SK-N-SH treated with all-trans-retinoic acid at 6 μM for 48 hours (cell line): ENCODE data around the gene KIRREL3.

ENCODE experiments used
- ATAC-seq: fragments of 200-7000 bp; cut with Tn5 transposase; 3 replicates; pipeline ENCODE4 v1.9.1; 2020; ENCODE audit warnings: mild to moderate bottlenecking, moderate library complexity
- ARNTL ChIP-seq: fragments of 450-650 bp; formaldehyde crosslinking; IDR thresholded peaks from 2 replicates; pipeline ENCODE4 v1.5.0; 2020; ENCODE audit warnings: low read depth, mild to moderate bottlenecking, moderate library complexity, borderline replicate concordance
- BACH2 ChIP-seq: fragments of 250-450 bp; sonication (Bioruptor Pico); IDR thresholded peaks from 2 replicates; pipeline ENCODE4 v1.9.0; 2021; ENCODE audit warnings: mild to moderate bottlenecking, borderline replicate concordance
- CSDC2 ChIP-seq: fragments of 250-450 bp; sonication (Bioruptor Pico); IDR thresholded peaks from 2 replicates; pipeline ENCODE4 v1.5.0; 2020; ENCODE audit warnings: mild to moderate bottlenecking, moderate library complexity
- ESRRG ChIP-seq: fragments of 250-450 bp; sonication (Bioruptor Pico); IDR thresholded peaks from 2 replicates; pipeline ENCODE4 v1.6.1; 2021; ENCODE audit warnings: mild to moderate bottlenecking
- GLIS3 ChIP-seq: fragments of 250-450 bp; sonication (Bioruptor Pico); IDR thresholded peaks from 2 replicates; pipeline ENCODE4 v1.5.0; 2020; ENCODE audit warnings: mild to moderate bottlenecking, moderate library complexity
- OSR1 ChIP-seq: fragments of 250-450 bp; sonication (Bioruptor Pico); IDR thresholded peaks from 2 replicates; pipeline ENCODE4 v1.8.0; 2022; ENCODE audit warnings: moderate library complexity, mild to moderate bottlenecking, inconsistent platforms
- PPARA ChIP-seq: fragments of 250-450 bp; sonication (Bioruptor Pico); IDR thresholded peaks from 2 replicates; pipeline ENCODE4 v1.5.0; 2020; ENCODE audit warnings: mild to moderate bottlenecking, borderline replicate concordance
- SNAI2 ChIP-seq: fragments of 250-450 bp; sonication (Bioruptor Pico); IDR thresholded peaks from 2 replicates; pipeline ENCODE4 v1.5.0; 2020; ENCODE audit warnings: mild to moderate bottlenecking, moderate library complexity
- TCF4 ChIP-seq: fragments of 250-450 bp; sonication (Bioruptor Pico); IDR thresholded peaks from 2 replicates; pipeline ENCODE4 v1.8.0; 2021; ENCODE audit warnings: mild to moderate bottlenecking, moderate library complexity, borderline replicate concordance
- TOX ChIP-seq: fragments of 250-450 bp; sonication (Bioruptor Pico); IDR thresholded peaks from 2 replicates; pipeline ENCODE4 v1.8.0; 2021; ENCODE audit warnings: mild to moderate bottlenecking, moderate library complexity, borderline replicate concordance
- ZC3H10 ChIP-seq: fragments of 250-450 bp; sonication (Bioruptor Pico); IDR thresholded peaks from 2 replicates; pipeline ENCODE4 v1.5.1; 2021; ENCODE audit warnings: mild to moderate bottlenecking, moderate library complexity
- ZFP3 ChIP-seq: fragments of 250-450 bp; sonication (Bioruptor Pico); IDR thresholded peaks from 2 replicates; pipeline ENCODE4 v1.5.0; 2020; ENCODE audit warnings: mild to moderate bottlenecking, moderate library complexity
- ZFP30 ChIP-seq: fragments of 450-650 bp; formaldehyde crosslinking; IDR thresholded peaks from 2 replicates; pipeline ENCODE4 v1.5.0; 2022; ENCODE audit warnings: mild to moderate bottlenecking, moderate library complexity
- ZNF565 ChIP-seq: fragments of 450-650 bp; formaldehyde crosslinking; conservative IDR thresholded peaks from 2 replicates; pipeline ENCODE4 v1.5.0; 2020; ENCODE audit warnings: low read depth, mild to moderate bottlenecking, moderate library complexity
- ZNF70 ChIP-seq: fragments of 450-650 bp; formaldehyde crosslinking; IDR thresholded peaks from 2 replicates; pipeline ENCODE4 v1.5.0; 2020; ENCODE audit warnings: mild to moderate bottlenecking, moderate library complexity
- ZNF8 ChIP-seq: fragments of 450-650 bp; formaldehyde crosslinking; IDR thresholded peaks from 2 replicates; pipeline ENCODE4 v1.5.0; 2020; ENCODE audit warnings: mild to moderate bottlenecking, moderate library complexity
- TF ChIP-seq, protein P1 (sequence below): fragments of 250-450 bp; sonication (Bioruptor Pico); IDR thresholded peaks from 2 replicates; pipeline ENCODE4 v1.5.1; 2020; ENCODE audit warnings: low read depth, mild to moderate bottlenecking, moderate library complexity
- TF ChIP-seq, protein P2 (sequence below): fragments of 250-450 bp; sonication (Bioruptor Pico); IDR thresholded peaks from 2 replicates; pipeline ENCODE4 v1.5.1; 2021; ENCODE audit warnings: mild to moderate bottlenecking, moderate library complexity
- TF ChIP-seq, protein P3 (sequence below): fragments of 250-450 bp; sonication (Bioruptor Pico); IDR thresholded peaks from 2 replicates; pipeline ENCODE4 v1.5.0; 2020; ENCODE audit warnings: mild to moderate bottlenecking, moderate library complexity
- TF ChIP-seq, protein P4 (sequence below): fragments of 250-450 bp; sonication (Bioruptor Pico); IDR thresholded peaks from 2 replicates; pipeline ENCODE4 v1.8.0; 2021; ENCODE audit warnings: low read depth, mild to moderate bottlenecking, moderate library complexity, borderline replicate concordance

The KIRREL3 gene

DNA sequence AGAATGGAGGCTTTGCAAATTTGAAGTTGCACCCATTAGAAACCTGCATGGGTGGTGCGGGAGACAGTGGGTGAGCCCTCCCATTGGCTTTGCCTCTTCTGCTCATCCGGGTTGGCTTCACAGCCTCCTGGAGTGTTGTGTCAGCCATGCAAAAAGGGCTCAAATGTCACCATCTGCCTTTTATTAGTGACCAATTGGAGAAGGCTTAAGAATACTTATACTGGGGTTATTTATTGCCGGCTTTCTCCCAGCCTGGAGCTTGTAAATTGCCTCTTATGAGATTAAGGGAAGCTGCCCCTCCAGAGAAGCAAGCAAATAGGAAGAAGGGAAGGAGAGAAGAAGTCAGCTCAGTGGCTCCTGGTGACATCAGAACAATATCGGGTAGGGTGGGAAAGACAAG is 462.5 kb downstream of the KIRREL3 start:
- TF ChIP-seq TOX (CRISPR knock-in tag) (no peak), PPARA (no peak), ZNF565 (CRISPR knock-in tag) (no peak), OSR1 (no peak), ZNF70 (no peak), ARNTL (no peak), ZC3H10 (no peak), ZNF8 (CRISPR knock-in tag) (no peak), BACH2 (CRISPR knock-in tag) (no peak), ESRRG (CRISPR knock-in tag) (no peak), CSDC2 (CRISPR knock-in tag) (no peak), ZFP30 (CRISPR knock-in tag) (no peak), ZFP3 (CRISPR knock-in tag) (no peak)
- TF ChIP-seq, protein P1, sequence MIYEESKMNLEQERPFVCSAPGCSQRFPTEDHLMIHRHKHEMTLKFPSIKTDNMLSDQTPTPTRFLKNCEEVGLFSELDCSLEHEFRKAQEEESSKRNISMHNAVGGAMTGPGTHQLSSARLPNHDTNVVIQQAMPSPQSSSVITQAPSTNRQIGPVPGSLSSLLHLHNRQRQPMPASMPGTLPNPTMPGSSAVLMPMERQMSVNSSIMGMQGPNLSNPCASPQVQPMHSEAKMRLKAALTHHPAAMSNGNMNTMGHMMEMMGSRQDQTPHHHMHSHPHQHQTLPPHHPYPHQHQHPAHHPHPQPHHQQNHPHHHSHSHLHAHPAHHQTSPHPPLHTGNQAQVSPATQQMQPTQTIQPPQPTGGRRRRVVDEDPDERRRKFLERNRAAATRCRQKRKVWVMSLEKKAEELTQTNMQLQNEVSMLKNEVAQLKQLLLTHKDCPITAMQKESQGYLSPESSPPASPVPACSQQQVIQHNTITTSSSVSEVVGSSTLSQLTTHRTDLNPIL (CRISPR knock-in tag), result no peak

DNA sequence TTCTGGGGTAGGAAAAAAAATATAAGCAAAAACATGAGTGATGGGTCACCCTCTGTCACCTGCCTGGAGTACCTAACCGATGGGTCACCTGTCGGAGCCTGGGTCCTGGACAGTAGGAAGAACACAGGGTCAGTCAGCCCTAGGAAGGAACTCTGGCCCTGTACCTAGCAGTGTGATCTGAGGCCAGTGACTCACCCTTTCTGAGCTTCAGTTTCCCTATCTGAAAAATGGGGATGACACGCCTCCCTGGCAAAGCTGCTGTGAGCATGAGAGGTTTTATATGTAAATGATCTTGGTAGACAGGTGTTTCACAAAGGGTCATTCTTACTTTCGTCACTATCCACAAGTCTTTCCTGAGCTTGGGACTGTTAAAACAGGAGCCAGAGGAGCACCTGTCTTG is 463.1 kb downstream of the KIRREL3 start:
- TF ChIP-seq, protein P2, sequence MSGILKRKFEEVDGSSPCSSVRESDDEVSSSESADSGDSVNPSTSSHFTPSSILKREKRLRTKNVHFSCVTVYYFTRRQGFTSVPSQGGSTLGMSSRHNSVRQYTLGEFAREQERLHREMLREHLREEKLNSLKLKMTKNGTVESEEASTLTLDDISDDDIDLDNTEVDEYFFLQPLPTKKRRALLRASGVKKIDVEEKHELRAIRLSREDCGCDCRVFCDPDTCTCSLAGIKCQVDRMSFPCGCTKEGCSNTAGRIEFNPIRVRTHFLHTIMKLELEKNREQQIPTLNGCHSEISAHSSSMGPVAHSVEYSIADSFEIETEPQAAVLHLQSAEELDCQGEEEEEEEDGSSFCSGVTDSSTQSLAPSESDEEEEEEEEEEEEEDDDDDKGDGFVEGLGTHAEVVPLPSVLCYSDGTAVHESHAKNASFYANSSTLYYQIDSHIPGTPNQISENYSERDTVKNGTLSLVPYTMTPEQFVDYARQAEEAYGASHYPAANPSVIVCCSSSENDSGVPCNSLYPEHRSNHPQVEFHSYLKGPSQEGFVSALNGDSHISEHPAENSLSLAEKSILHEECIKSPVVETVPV, result no peak
- TF ChIP-seq ZFP30 (CRISPR knock-in tag) (no peak), ESRRG (CRISPR knock-in tag) (no peak), SNAI2 (no peak)
- TF ChIP-seq, protein P3, sequence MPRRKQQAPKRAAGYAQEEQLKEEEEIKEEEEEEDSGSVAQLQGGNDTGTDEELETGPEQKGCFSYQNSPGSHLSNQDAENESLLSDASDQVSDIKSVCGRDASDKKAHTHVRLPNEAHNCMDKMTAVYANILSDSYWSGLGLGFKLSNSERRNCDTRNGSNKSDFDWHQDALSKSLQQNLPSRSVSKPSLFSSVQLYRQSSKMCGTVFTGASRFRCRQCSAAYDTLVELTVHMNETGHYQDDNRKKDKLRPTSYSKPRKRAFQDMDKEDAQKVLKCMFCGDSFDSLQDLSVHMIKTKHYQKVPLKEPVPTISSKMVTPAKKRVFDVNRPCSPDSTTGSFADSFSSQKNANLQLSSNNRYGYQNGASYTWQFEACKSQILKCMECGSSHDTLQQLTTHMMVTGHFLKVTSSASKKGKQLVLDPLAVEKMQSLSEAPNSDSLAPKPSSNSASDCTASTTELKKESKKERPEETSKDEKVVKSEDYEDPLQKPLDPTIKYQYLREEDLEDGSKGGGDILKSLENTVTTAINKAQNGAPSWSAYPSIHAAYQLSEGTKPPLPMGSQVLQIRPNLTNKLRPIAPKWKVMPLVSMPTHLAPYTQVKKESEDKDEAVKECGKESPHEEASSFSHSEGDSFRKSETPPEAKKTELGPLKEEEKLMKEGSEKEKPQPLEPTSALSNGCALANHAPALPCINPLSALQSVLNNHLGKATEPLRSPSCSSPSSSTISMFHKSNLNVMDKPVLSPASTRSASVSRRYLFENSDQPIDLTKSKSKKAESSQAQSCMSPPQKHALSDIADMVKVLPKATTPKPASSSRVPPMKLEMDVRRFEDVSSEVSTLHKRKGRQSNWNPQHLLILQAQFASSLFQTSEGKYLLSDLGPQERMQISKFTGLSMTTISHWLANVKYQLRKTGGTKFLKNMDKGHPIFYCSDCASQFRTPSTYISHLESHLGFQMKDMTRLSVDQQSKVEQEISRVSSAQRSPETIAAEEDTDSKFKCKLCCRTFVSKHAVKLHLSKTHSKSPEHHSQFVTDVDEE (CRISPR knock-in tag), result no peak
- TF ChIP-seq, protein P4, sequence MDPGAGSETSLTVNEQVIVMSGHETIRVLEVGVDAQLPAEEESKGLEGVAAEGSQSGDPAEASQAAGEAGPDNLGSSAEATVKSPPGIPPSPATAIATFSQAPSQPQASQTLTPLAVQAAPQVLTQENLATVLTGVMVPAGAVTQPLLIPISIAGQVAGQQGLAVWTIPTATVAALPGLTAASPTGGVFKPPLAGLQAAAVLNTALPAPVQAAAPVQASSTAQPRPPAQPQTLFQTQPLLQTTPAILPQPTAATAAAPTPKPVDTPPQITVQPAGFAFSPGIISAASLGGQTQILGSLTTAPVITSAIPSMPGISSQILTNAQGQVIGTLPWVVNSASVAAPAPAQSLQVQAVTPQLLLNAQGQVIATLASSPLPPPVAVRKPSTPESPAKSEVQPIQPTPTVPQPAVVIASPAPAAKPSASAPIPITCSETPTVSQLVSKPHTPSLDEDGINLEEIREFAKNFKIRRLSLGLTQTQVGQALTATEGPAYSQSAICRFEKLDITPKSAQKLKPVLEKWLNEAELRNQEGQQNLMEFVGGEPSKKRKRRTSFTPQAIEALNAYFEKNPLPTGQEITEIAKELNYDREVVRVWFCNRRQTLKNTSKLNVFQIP (CRISPR knock-in tag), result no peak
- no peak for ATAC-seq

More for the DNA sequence above, 462.5 kb downstream of the KIRREL3 start:
- ATAC-seq, result no peak

DNA sequence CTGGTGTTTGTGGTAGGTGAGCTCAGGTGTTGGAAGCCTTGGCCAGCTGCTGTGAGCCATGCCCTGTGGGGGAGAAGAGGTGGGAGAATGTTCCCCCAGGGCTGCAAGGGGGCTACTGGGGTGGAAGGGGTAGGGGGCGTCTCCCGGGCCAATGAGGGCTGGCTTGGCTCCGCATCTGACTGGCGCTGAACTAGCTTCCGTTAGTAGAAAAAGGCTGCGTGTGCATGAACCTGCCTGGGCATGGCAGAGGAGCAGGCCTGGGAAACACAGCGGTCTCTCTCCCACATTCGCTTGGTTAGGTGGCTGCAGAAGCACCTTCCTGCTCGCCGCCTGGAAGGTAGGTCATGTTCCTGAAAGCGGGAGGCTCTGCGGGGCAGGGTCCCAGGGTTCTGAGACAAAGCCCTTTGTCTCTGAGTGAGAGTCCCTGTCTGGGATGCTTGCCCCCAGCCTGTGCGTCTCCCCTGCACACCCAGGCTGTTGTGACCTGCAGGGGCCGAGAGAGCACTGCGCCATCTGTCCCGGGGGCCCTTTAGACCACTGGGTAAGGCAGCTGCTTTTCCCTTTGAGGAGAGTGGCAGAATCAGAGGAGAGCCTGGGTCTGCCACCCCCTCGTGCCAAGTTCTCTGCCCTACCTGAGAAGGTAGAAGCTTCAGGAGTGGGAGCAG is 466.3 kb downstream of the KIRREL3 start:
- TF ChIP-seq TOX (CRISPR knock-in tag), result no peak

DNA sequence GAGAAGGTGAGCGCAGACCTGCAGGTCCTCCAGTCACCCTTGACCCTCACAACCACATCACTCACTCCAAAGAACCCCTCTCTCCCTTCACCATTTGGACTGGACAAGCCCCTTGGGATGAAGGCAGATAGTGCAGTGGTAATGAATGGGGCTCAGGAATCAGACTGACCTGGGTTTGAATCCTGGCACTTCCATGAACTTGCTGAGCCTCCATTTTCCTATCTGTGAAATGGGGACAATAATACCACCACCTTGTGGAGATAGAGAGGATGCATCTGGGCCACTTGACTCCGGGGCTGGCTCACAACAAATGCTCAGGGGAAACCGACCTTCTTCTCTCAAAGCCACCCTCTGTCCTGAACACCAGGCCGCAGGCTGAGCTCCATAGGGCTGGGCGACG is 467.0 kb downstream of the KIRREL3 start:
- no peak for TF ChIP-seq TCF4 (CRISPR knock-in tag)
- TF ChIP-seq ZC3H10, result no peak
- no peak for TF ChIP-seq SNAI2
- no peak for TF ChIP-seq GLIS3
- TF ChIP-seq, protein P2, result no peak
- TF ChIP-seq, all 23 proteins: peak for 0
- no peak for ATAC-seq

More for the DNA sequence above, 466.3 kb downstream of the KIRREL3 start:
- no peak for ATAC-seq
